ENCODE data around the gene UBE2E3. TPM values are rescaled to one million over a fixed set of nuclear protein-coding genes. Genes with fewer than 3 reads are reported as not detected.

UBE2E3 gene
- total RNA-seq, 1 experiment from 2014 or later: 76.3 TPM

DNA sequence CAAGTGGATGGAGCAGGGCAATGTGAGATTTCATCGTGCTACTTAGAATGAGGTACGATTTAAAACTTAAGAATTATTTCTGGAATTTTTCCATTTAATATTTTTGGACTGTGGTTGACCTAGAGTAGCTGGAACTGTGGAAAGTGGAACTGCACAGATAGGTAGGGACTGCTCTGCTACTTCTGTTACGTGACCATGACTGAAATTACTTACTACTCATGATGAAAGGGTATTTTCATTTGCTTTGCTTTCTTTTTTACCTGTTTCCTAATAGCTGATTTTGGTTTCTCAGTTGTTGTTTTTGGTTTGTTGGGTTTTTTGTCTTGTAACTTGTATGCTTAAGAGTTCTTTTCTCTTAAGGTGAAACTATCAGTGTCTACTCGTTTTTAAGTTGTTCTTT lies 11.4 kb downstream of the UBE2E3 start (continued):
- TF ChIP-seq, protein P1, sequence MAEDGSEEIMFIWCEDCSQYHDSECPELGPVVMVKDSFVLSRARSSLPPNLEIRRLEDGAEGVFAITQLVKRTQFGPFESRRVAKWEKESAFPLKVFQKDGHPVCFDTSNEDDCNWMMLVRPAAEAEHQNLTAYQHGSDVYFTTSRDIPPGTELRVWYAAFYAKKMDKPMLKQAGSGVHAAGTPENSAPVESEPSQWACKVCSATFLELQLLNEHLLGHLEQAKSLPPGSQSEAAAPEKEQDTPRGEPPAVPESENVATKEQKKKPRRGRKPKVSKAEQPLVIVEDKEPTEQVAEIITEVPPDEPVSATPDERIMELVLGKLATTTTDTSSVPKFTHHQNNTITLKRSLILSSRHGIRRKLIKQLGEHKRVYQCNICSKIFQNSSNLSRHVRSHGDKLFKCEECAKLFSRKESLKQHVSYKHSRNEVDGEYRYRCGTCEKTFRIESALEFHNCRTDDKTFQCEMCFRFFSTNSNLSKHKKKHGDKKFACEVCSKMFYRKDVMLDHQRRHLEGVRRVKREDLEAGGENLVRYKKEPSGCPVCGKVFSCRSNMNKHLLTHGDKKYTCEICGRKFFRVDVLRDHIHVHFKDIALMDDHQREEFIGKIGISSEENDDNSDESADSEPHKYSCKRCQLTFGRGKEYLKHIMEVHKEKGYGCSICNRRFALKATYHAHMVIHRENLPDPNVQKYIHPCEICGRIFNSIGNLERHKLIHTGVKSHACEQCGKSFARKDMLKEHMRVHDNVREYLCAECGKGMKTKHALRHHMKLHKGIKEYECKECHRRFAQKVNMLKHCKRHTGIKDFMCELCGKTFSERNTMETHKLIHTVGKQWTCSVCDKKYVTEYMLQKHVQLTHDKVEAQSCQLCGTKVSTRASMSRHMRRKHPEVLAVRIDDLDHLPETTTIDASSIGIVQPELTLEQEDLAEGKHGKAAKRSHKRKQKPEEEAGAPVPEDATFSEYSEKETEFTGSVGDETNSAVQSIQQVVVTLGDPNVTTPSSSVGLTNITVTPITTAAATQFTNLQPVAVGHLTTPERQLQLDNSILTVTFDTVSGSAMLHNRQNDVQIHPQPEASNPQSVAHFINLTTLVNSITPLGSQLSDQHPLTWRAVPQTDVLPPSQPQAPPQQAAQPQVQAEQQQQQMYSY (CRISPR knock-in tag; IDR thresholded peaks at IDR 0.05): no peak

- ChIA-PET POLR2A (no interaction called here), CTCF (interaction anchor here (1.2 to 1.4 kb wide), 2 partner anchors 10 to 13 kb away, joined by 3 to 4 read pairs; partner anchors contain the start of gene UBE2E3)
- Mint-ChIP-seq H3K36me3 (peaks cover 3% of the 10 kb centered on the region; the same call in 1 of the 2 replicates), H3K4me1 (peaks cover 61% of the 10 kb centered on the region), H3K4me3 (no peak overlapping the region), H3K27me3 (ENCODE audit: low read depth) (no peaks in the 10 kb centered on the region), H3K9me3 (no peaks in the 10 kb centered on the region), H3K27ac (no peak overlapping the region)
- DNase-seq (ENCODE audit: low spot score) (no peak), ATAC-seq (no peak)
- TF ChIP-seq, protein P2, sequence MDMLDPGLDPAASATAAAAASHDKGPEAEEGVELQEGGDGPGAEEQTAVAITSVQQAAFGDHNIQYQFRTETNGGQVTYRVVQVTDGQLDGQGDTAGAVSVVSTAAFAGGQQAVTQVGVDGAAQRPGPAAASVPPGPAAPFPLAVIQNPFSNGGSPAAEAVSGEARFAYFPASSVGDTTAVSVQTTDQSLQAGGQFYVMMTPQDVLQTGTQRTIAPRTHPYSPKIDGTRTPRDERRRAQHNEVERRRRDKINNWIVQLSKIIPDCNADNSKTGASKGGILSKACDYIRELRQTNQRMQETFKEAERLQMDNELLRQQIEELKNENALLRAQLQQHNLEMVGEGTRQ (CRISPR knock-in tag; IDR thresholded peaks at IDR 0.05): no peak
- TF ChIP-seq, protein P3, sequence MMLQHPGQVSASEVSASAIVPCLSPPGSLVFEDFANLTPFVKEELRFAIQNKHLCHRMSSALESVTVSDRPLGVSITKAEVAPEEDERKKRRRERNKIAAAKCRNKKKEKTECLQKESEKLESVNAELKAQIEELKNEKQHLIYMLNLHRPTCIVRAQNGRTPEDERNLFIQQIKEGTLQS (CRISPR knock-in tag; conservative IDR thresholded peaks at IDR 0.05): no peak
- TF ChIP-seq ZNF219 (CRISPR knock-in tag; IDR thresholded peaks at IDR 0.05; ENCODE audit: borderline replicate concordance) (no peak), ZNF416 (CRISPR knock-in tag; IDR thresholded peaks at IDR 0.05) (no peak), ESRRA (CRISPR knock-in tag; IDR thresholded peaks at IDR 0.05; ENCODE audit: borderline replicate concordance) (no peak), RORB (CRISPR knock-in tag; IDR thresholded peaks at IDR 0.05) (no peak), ZBTB21 (CRISPR knock-in tag; IDR thresholded peaks at IDR 0.05; ENCODE audit: borderline replicate concordance) (no peak), ZNF671 (CRISPR knock-in tag; IDR thresholded peaks at IDR 0.05) (no peak), SP1 (CRISPR knock-in tag; conservative IDR thresholded peaks at IDR 0.05) (no peak), EMX1 (CRISPR knock-in tag; IDR thresholded peaks at IDR 0.05) (no peak)
- TF ChIP-seq, protein P1 (CRISPR knock-in tag; IDR thresholded peaks at IDR 0.05): no peak
- TF ChIP-seq, protein P4, sequence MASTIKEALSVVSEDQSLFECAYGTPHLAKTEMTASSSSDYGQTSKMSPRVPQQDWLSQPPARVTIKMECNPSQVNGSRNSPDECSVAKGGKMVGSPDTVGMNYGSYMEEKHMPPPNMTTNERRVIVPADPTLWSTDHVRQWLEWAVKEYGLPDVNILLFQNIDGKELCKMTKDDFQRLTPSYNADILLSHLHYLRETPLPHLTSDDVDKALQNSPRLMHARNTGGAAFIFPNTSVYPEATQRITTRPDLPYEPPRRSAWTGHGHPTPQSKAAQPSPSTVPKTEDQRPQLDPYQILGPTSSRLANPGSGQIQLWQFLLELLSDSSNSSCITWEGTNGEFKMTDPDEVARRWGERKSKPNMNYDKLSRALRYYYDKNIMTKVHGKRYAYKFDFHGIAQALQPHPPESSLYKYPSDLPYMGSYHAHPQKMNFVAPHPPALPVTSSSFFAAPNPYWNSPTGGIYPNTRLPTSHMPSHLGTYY (CRISPR knock-in tag; IDR thresholded peaks at IDR 0.05): no peak
These were observed 12.6 kb downstream of the UBE2E3 start for GRCh38 chr2:180992994-180993393.

- ChIA-PET POLR2A (no interaction called here), CTCF (no interaction called here)
- H3K4me1 Mint-ChIP-seq: peaks cover 57% of the 10 kb centered on the region
- peaks cover 5% of the 10 kb centered on the region for H3K9me3 Mint-ChIP-seq
- 0 out of 2 replicates have a peak, but pooled peaks cover 4% of the 10 kb centered on the region for H3K36me3 Mint-ChIP-seq
- ATAC-seq: no peak
- H3K4me3 Mint-ChIP-seq: no peak overlapping the region
- DNase-seq (ENCODE audit: low spot score): no peak
- H3K27me3 Mint-ChIP-seq (ENCODE audit: low read depth): no peaks in the 10 kb centered on the region
- no peak overlapping the region for H3K27ac Mint-ChIP-seq
- TF ChIP-seq FOXP1 (CRISPR knock-in tag; IDR thresholded peaks at IDR 0.05; ENCODE audit: borderline replicate concordance) (no peak), USF1 (CRISPR knock-in tag; IDR thresholded peaks at IDR 0.05) (no peak), ZNF416 (CRISPR knock-in tag; IDR thresholded peaks at IDR 0.05) (no peak)
- TF ChIP-seq, protein P5, sequence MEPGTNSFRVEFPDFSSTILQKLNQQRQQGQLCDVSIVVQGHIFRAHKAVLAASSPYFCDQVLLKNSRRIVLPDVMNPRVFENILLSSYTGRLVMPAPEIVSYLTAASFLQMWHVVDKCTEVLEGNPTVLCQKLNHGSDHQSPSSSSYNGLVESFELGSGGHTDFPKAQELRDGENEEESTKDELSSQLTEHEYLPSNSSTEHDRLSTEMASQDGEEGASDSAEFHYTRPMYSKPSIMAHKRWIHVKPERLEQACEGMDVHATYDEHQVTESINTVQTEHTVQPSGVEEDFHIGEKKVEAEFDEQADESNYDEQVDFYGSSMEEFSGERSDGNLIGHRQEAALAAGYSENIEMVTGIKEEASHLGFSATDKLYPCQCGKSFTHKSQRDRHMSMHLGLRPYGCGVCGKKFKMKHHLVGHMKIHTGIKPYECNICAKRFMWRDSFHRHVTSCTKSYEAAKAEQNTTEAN (CRISPR knock-in tag; IDR thresholded peaks at IDR 0.05): no peak
- TF ChIP-seq, protein P6, sequence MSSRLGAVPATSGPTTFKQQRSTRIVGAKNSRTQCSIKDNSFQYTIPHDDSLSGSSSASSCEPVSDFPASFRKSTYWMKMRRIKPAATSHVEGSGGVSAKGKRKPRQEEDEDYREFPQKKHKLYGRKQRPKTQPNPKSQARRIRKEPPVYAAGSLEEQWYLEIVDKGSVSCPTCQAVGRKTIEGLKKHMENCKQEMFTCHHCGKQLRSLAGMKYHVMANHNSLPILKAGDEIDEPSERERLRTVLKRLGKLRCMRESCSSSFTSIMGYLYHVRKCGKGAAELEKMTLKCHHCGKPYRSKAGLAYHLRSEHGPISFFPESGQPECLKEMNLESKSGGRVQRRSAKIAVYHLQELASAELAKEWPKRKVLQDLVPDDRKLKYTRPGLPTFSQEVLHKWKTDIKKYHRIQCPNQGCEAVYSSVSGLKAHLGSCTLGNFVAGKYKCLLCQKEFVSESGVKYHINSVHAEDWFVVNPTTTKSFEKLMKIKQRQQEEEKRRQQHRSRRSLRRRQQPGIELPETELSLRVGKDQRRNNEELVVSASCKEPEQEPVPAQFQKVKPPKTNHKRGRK (CRISPR knock-in tag; IDR thresholded peaks at IDR 0.05; ENCODE audit: borderline replicate concordance): no peak
These were observed 19.0 kb downstream of the UBE2E3 start for GRCh38 chr2:180999274-180999964.
